Breast epithelium (tissue), 4 donors: ENCODE data around the gene RAVER2. TPM values are rescaled to one million over a fixed set of nuclear protein-coding genes. Genes with fewer than 3 reads are reported as not detected.

Experiments
- DNase-seq, 2 donors: peaks; one replicate each; pipeline ENCODE4 v3.0.0-alpha.2; 2019; ENCODE audit warnings: low spot score in 2 of 2
- H3K27ac ChIP-seq, 2 donors: fragments of 200-600 bp; sonication (generic) in 1 of 2; one replicate each; pipeline ENCODE4 v1.5.1; 2016 to 2019; ENCODE audit warnings: mild to moderate bottlenecking in 1 of 2
- H3K27me3 ChIP-seq, 2 donors: fragments of 200-600 bp; sonication (generic) in 1 of 2; one replicate each; pipeline versions ENCODE4 v1.5.1 to v1.6.0; 2017 to 2019; ENCODE audit warnings: control low read depth in 1 of 2, mild to moderate bottlenecking in 1 of 2
- H3K36me3 ChIP-seq: fragments of 200-600 bp; one replicate; pipeline ENCODE4 v1.5.1; 2019
- H3K4me1 ChIP-seq, 2 donors: fragments of 200-600 bp; sonication (generic); one replicate each; pipeline ENCODE4 v1.5.1; 2016 to 2019; ENCODE audit warnings: control low read depth in 1 of 2
- H3K4me3 ChIP-seq, 3 donors: fragments of 200-600 bp; sonication (generic); 1 replicate in 2 of 3; 2 replicates in 1 of 3; pipeline ENCODE4 v1.5.1; 2016 to 2019; ENCODE audit warnings: mild to moderate bottlenecking in 3 of 3, moderate library complexity in 2 of 3
- H3K9me3 ChIP-seq, 2 donors: fragments of 200-600 bp; sonication (generic) in 1 of 2; one replicate each; pipeline ENCODE4 v1.5.1; 2016 to 2019; ENCODE audit warnings: control low read depth in 1 of 2
- POLR2A ChIP-seq: fragments of 450-650 bp; IDR thresholded peaks from one replicate; pipeline ENCODE4 v1.6.1; 2016; ENCODE audit warnings: antibody characterized with exemption, mild to moderate bottlenecking, moderate library complexity
- POLR2AphosphoS5 ChIP-seq, 3 donors: sonication (generic); formaldehyde crosslinking; IDR thresholded peaks; one replicate each; pipeline ENCODE4 v1.6.1; 2017; ENCODE audit warnings: antibody characterized with exemption in 3 of 3
- intact Hi-C: fragments of 100-400 bp; cut with DNase I; formaldehyde crosslinking; loops from one replicate; pipeline ENCODE4 v1.15.1; 2023; ENCODE audit warnings: low total_unique reads
- total RNA-seq, 3 donors: library from RNA; depleted of rRNA; stranded (reverse); fragments of >200 nt; gene quantifications; one replicate each; pipeline ENCODE4 v1.1.0, GENCODE V29; 2016
- TF ChIP-seq, protein P1 (sequence below), 3 donors: fragments of 450-650 bp; IDR thresholded peaks; one replicate each; pipeline ENCODE4 v1.5.1; 2016 to 2017; ENCODE audit warnings: antibody characterized with exemption in 3 of 3, mild to moderate bottlenecking in 3 of 3, moderate library complexity in 3 of 3

Gene RAVER2
- total RNA-seq, 3 donors from 2014 or later: 6.6 to 21.1 (median 17.0) TPM

DNA sequence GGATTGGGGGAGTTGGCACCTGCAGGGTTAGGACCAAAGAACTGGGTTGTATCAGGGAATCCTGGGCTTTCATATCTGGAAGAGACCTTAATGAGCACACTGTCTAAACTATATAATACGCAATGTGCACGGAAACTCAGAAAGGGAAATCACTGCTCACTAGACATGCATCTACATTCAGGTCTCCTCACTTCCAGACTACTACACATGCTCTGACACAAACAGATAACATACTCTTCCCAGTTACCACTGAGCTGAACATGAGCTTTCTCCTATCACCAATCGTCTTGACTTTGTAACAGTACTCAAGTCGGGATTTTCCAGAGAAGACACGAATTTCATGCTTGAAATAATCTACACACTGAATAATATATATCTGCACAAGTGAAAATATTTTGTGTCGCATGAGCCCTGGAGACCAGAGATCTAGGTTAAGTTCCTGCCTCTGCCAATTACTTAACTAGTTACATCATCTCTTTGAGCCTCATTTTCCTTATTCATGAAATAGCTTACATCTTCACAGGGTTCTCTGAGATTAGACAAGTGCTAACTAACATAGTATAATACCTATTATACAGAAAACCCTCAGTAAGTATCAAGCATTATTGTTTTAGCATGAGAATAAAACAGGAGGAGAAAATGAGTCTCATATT lies 120.4 kb downstream of the RAVER2 start:
- intact Hi-C loops: loop anchor here (10.0 kb wide), 1 partner anchor 100 kb away; the partner anchor contains the start of gene JAK1
- Histone ChIP-seq H3K4me1 (no peaks in the 10 kb centered on the region), H3K36me3 (peaks cover under 1% of the 10 kb centered on the region), H3K27me3 (no peaks in the 10 kb centered on the region), H3K27ac (no peak overlapping the region), H3K9me3 (no peaks in the 10 kb centered on the region), H3K4me3 (no peak overlapping the region)
- TF ChIP-seq POLR2A: no peak
- no peak for TF ChIP-seq POLR2AphosphoS5 (IDR thresholded peaks at IDR 0.05)
- TF ChIP-seq, protein P1, sequence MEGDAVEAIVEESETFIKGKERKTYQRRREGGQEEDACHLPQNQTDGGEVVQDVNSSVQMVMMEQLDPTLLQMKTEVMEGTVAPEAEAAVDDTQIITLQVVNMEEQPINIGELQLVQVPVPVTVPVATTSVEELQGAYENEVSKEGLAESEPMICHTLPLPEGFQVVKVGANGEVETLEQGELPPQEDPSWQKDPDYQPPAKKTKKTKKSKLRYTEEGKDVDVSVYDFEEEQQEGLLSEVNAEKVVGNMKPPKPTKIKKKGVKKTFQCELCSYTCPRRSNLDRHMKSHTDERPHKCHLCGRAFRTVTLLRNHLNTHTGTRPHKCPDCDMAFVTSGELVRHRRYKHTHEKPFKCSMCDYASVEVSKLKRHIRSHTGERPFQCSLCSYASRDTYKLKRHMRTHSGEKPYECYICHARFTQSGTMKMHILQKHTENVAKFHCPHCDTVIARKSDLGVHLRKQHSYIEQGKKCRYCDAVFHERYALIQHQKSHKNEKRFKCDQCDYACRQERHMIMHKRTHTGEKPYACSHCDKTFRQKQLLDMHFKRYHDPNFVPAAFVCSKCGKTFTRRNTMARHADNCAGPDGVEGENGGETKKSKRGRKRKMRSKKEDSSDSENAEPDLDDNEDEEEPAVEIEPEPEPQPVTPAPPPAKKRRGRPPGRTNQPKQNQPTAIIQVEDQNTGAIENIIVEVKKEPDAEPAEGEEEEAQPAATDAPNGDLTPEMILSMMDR (IDR thresholded peaks at IDR 0.05): no peak
- no peak for DNase-seq

DNA sequence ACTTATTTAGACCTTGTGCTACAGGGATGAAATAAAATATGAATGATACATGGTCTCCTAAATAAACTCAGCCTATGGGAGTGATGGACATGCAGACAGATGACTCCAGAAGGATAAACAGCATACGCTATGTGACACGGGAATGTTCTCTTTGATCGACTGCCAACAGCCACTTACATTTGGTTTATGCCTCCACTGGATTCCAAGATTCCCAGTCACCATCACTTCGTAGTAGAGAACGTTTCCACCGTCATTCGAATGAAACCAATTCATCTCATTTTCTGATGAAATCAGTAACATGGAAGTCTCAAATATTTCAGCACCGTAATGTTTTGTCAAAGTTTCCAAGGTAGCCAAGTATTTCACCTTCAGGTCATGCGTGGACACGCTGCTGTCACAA lies 121.8 kb downstream of the RAVER2 start:
- intact Hi-C loops: loop anchor here (10.0 kb wide), 1 partner anchor 98 kb away; the partner anchor contains the start of gene JAK1
- no peaks in the 10 kb centered on the region for H3K27me3 ChIP-seq
- H3K4me3 ChIP-seq: no peak overlapping the region
- no peak overlapping the region for H3K27ac ChIP-seq
- peaks cover 7% of the 10 kb centered on the region for H3K36me3 ChIP-seq
- H3K9me3 ChIP-seq: no peaks in the 10 kb centered on the region
- DNase-seq: no peak
- H3K4me1 ChIP-seq: no peaks in the 10 kb centered on the region
- TF ChIP-seq POLR2AphosphoS5 (IDR thresholded peaks at IDR 0.05) (no peak), POLR2A (no peak)
- TF ChIP-seq, protein P1 (IDR thresholded peaks at IDR 0.05): no peak

DNA sequence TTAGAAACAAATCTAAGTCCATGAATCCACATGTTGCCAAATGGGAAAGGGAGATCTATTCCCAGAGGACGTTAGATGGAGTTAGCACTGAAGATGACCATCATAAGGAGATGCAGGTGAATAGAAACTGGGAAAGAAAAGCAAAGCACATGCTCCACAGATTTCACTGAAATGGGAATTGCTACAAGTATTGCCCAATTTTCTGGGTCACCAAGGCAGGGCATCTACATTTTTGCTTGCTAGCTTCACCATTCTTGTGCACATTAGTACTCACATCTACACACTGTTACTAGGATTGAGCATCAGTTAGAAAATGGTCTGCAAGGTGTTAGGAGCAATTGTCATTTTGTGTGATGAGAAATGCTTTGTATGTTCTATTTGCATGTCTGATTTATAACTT lies 122.4 kb downstream of the RAVER2 start:
- H3K4me3 ChIP-seq: no peak overlapping the region
- intact Hi-C loops: loop anchor here (10.0 kb wide), 1 partner anchor 98 kb away; the partner anchor contains the start of gene JAK1
- no peaks in the 10 kb centered on the region for H3K4me1 ChIP-seq
- TF ChIP-seq, protein P1 (IDR thresholded peaks at IDR 0.05): no peak
- TF ChIP-seq POLR2A (no peak), POLR2AphosphoS5 (IDR thresholded peaks at IDR 0.05) (no peak)
- no peak overlapping the region for H3K27ac ChIP-seq
- no peaks in the 10 kb centered on the region for H3K9me3 ChIP-seq
- no peak for DNase-seq
- H3K36me3 ChIP-seq: peaks cover 7% of the 10 kb centered on the region
- no peaks in the 10 kb centered on the region for H3K27me3 ChIP-seq

DNA sequence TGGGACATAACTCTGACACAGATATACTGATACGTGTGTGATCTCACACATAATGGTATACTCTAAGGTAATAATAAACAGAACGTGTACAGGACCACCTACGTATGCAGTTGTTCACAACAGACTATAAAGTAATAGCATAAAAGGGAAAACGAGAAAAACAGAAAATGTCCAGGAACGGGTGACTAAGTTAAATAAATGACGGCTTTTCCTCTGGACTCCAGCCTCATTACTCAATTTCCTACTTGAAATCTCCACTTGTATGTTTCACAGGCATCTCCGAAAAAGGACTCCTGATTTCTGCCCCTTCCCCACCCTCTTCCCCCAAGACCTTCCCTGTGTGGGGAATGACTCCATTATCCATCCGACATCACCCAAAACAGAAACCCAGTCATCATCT lies 126.4 kb downstream of the RAVER2 start:
- Histone ChIP-seq H3K27me3 (no peaks in the 10 kb centered on the region), H3K9me3 (no peaks in the 10 kb centered on the region), H3K4me1 (no peaks in the 10 kb centered on the region), H3K4me3 (no peak overlapping the region), H3K27ac (no peak overlapping the region), H3K36me3 (peaks cover 7% of the 10 kb centered on the region)
- intact Hi-C loops: no loop called here
- DNase-seq: no peak
- TF ChIP-seq POLR2A: no peak
- TF ChIP-seq, protein P1 (IDR thresholded peaks at IDR 0.05): no peak
- no peak for TF ChIP-seq POLR2AphosphoS5 (IDR thresholded peaks at IDR 0.05)

DNA sequence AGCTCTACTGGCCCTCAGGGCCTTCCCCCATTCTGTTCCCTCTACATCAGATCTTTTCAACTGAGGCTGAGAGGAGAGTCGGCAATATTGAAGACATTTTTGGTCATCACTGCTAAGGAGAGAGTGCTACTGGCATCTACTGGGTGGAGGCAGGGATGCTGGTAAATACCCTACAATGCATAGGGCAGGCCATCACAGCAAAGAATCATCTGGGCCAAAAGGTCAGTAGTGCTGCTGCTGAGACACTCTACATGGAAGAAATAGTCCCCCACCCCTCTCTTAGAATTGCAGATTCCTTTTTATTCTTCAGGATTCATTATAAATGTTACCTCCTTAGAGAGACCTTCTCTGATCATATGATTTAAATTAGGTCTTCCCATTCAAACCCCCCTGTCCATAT lies 127.2 kb downstream of the RAVER2 start:
- H3K36me3 ChIP-seq: peaks cover 7% of the 10 kb centered on the region
- H3K4me3 ChIP-seq: no peak overlapping the region
- H3K27me3 ChIP-seq: no peaks in the 10 kb centered on the region
- no peak for TF ChIP-seq POLR2AphosphoS5 (IDR thresholded peaks at IDR 0.05)
- TF ChIP-seq POLR2A: no peak
- TF ChIP-seq, protein P1 (IDR thresholded peaks at IDR 0.05): no peak
- H3K4me1 ChIP-seq: no peaks in the 10 kb centered on the region
- intact Hi-C loops: no loop called here
- H3K9me3 ChIP-seq: no peaks in the 10 kb centered on the region
- H3K27ac ChIP-seq: no peak overlapping the region
- no peak for DNase-seq
